ENCODE data around the gene SCML1.

GRCh38 chrX:17703201-17703600 is 34.1 kb upstream of the SCML1 start:
- no peak for TF ChIP-seq CTCF (IDR thresholded peaks at IDR 0.05; ENCODE audit: low read depth, low read length, poor library complexity, severe bottlenecking)
- no peak for TF ChIP-seq EZH2phosphoT487 (IDR thresholded peaks at IDR 0.05; ENCODE audit: borderline replicate concordance, low read length)
